ENCODE results near the gene IL5.
"Not testable (repeated sequence)": the region's sequence is repeated elsewhere in the genome, so short reads cannot be mapped to it uniquely, and the experiment has no call there.

Gene IL5

GRCh38 chr5:132543472-132544201, at the start of gene IL5:
Gene IL5 (minus strand): TSS chr5:132543522. CDS start chr5:132543478, 44 bp downstream.
- DNase-seq, result no peak

DNA sequence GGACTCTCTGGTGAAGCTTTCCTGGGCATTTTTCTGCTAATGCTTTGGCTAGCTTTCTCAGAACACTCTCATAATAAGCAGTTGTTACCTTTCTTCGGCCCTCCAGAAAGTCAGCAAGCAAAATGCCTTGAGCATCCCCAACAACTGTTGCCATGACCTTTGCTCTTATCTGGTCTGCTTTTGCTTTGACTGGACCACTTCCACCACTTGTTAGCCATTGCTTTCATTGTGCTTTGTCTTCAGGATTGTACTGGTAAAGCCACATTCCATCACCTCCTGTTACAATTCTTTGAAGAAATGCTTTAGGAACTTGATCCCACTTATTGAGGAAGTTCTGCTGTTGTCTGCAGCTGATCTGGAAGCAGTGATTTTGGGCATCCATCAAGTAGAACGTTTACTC, 49.2 kb upstream of the IL5 start:
- no peak for DNase-seq

GRCh38 chr5:132591145-132591544, 47.8 kb upstream of the IL5 start:
- DNase-seq, result peak; percentile 4

- DNase-seq, result no peak
Measured at GRCh38 chr5:132589467-132589866, 46.1 kb upstream of the IL5 start.

DNA sequence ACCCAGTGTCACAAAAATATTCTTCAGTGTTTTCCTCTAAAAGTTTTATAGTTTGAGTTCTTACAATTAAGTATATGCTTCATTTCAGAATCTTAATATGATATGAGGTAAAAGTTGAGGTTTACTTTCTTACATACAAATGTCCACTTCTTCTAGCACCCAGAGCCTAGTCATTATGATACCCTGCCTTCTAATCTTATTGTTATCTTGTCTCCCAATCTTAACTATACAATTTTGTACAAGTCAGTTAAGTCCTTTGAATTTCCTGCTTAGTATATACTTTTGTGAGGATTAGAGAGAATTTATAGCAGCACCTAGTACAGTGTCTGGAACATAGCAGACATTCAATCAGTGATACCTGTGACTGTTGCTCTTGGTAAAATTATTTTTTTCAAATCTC, 42.7 kb upstream of the IL5 start:
- DNase-seq, result no peak

DNA sequence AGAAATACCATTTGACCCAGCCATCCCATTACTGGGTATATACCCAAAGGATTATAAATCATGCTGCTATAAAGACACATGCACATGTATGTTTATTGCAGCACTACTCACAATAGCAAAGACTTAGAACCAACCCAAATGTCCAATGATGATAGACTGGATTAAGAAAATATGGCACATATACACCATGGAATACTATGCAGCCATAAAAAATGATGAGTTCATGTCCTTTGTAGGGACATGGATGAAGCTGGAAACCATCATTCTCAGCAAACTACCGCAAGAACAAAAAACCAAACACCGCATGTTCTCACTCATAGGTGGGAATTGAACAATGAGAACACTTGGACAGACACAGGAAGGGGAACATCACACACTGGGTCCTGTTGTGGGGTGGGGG, 41.2 kb upstream of the IL5 start:
- not testable (repeated sequence) for DNase-seq

- no peak for DNase-seq
Measured at GRCh38 chr5:132576123-132576522, 32.8 kb upstream of the IL5 start.

- no peak for DNase-seq
Measured at GRCh38 chr5:132566657-132567056, 23.3 kb upstream of the IL5 start.

DNA sequence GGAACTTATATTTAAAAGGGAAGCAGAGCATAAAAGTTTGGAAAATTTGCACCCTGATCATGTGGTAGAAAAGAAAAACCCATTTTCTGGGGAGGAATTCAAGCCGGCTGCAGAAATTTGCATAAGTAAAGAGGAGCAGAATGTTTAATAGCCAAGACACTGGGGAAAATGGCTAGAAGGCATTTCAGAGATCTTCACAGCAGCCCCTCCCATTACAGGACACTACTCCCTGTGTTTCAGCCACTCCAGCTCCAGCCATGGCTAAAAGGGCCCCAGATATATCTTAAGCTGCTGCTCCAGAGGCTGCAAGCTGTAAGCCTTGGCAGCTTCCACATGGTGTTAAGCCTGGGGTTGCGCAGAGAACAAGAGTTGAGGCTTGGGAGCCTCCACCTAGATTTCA, 21.2 kb upstream of the IL5 start:
- DNase-seq, result not testable (repeated sequence)

DNA sequence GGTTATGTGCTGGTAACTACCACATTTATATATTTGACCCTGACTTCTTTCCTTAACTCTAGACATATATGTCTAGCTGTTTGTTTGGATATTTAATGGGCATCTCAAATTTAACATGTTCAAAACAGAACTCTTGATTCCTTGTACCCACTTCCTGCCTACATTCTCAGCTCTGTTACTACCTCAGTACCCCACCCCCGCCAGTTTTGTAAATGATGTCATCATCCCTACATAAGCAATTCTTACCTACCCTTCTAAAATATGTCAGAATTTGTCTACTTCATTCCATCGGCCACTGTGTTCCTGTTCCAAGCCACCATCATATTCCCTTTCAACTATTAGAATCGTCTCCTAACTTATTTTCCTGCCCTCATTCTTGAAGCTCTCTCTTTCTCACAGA, 18.3 kb upstream of the IL5 start:
- peak; percentile 46 for DNase-seq

GRCh38 chr5:132559383-132560060, 16.2 kb upstream of the IL5 start:
- DNase-seq, result no peak

- peak; percentile 38 for DNase-seq
Measured at GRCh38 chr5:132557478-132558172, 14.3 kb upstream of the IL5 start.

- DNase-seq, result peak; percentile 90
Measured at GRCh38 chr5:132556763-132557477, 13.6 kb upstream of the IL5 start, which contains the start of gene RAD50. Gene RAD50 (plus strand): TSS chr5:132556977. CDS start chr5:132557325, 348 bp downstream.

DNA sequence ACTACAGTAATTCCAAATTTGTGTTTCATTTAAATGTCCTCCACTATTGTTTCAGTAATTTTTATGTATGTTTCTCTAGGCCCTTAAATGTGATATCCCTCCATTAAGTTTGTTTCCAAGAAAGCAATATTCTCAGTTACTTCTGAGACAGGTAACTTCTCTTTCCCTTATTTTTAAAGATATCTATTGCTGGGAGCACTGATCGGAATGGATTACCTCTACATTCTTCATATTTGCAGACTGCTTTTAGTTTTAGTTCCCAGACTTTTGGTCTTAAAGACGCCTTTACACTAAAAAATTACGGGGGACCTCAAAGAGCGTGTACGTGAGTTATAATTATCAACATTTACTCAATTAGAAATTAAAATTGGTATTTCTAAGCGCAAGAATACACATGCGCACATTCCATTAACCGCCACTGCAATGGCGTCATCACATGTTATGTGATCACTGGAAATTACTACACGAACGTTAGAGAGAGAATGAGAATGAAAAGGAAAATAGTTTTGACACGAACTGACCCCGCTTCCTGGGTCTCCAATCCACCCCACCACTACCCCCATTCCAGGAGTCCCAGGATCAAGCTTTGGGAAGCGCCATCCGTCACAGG, 12.9 kb upstream of the IL5 start:
- DNase-seq, result no peak

- DNase-seq, result no peak
Measured at GRCh38 chr5:132549576-132549975, 6.3 kb upstream of the IL5 start.

DNA sequence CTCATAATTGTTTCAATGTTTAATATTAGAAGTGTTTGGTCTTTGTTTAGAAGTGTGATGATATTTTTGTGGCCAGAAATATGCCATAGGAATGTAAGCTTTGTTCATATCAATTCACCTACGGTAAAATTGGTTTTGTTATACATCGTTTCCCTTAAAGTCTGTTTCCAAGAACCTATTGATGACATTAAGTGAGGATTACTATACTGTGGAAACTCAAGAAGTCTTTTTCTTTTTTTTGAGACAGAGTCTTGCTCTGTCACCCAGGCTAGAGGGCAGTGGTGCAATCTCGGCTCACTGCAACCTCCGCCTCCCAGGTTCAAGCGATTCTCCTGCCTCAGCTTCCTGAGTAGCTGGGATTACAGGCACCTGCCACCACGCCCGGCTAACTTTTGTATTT, 5.5 kb upstream of the IL5 start:
- DNase-seq, result not testable (repeated sequence)

DNA sequence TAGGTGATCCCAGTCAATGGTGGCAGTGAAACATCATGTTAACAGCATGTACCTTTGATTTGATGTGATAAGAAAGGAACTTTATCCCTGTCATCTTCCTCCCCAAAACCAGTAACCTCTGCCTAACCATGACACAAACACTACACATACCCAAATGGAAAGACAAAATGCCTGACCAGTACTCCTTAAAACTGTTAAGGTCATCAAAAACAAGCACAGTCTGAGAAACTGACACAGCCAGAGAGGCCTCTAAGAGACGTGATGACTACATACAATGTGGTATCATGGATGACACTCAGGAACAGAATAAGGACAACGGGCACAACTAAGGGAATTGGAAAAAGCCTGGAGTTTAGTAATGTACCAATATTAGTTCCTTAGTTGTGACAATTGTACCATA, 3.9 kb upstream of the IL5 start:
- DNase-seq, result no peak

DNA sequence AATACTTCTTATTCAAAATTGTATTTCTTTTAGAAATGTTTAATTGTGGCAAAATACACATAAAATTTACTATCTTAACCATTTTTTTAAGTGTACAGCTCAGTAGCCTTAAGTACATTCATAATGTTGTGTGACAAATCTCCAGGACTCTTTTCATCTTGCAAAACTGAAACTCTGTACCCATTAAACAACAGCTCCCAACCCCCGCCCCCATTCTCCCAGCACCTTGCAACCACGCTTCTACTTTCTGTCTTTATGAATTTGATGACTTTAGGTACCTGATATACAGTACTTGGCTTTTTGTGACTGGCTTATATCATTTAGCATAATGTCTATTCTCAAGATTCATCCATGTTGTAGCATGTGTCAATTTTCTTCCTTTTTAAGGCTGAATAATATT, 2.8 kb upstream of the IL5 start:
- DNase-seq, result no peak

- no peak for DNase-seq
Measured at GRCh38 chr5:132540764-132541163, 2.6 kb downstream of the IL5 start.

GRCh38 chr5:132540149-132540548, 3.2 kb downstream of the IL5 start:
- no peak for DNase-seq

DNA sequence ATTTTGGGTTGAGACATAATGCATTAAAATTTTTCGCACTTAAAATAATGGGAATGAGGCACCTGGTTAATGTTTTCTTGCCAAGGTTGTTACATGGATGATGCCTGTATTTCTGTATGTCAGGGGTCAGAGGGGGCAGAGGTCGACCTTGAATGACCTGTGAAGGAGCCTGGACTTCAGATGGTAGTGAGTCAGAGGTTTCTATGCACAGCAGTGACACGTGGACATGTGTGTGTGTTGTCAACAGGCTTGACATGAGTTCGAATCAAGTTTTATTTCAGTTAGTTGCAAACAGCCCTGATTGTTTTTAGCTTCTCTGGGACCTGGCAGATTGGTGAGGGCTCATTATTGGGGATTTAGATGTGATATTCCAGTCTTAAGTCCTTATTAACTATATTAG, 3.6 kb downstream of the IL5 start:
- DNase-seq, result no peak

- no peak for DNase-seq
Measured at GRCh38 chr5:132530946-132531345, 12.4 kb downstream of the IL5 start.
